GM19438 (cell line): ENCODE data around the gene BCAT1.
"Not testable (repeated sequence)": the region's sequence is repeated elsewhere in the genome, so short reads cannot be mapped to it uniquely, and the experiment has no call there.

Experiments used
- ATAC-seq: cut with Tn5 transposase; IDR thresholded peaks from one replicate; pipeline ENCODE4 v1.9.1; 2021; ENCODE audit warnings: low read depth; ENCODE audit not compliant: unreplicated experiment

BCAT1 gene

GRCh38 chr12:24960222-24960855, 11.4 kb upstream of the BCAT1 start:
- ATAC-seq = peak; percentile 82

- not testable (repeated sequence) for ATAC-seq
Measured at GRCh38 chr12:24956351-24956750, 7.5 kb upstream of the BCAT1 start.

- ATAC-seq = no peak
Measured at GRCh38 chr12:24955853-24956252, 7.0 kb upstream of the BCAT1 start.

- no peak for ATAC-seq
Measured at GRCh38 chr12:24955389-24955788, 6.5 kb upstream of the BCAT1 start.

GRCh38 chr12:24954261-24954660, 5.4 kb upstream of the BCAT1 start:
- no peak for ATAC-seq

- no peak for ATAC-seq
Measured at GRCh38 chr12:24952389-24952788, 3.5 kb upstream of the BCAT1 start.

- ATAC-seq = peak; percentile 35
Measured at GRCh38 chr12:24950231-24950834, 1.4 kb upstream of the BCAT1 start.

GRCh38 chr12:24948420-24948756, 513 bp downstream of the BCAT1 start:
- ATAC-seq = peak; percentile 35

GRCh38 chr12:24947541-24948419, 1.1 kb downstream of the BCAT1 start:
- no peak for ATAC-seq

- ATAC-seq = no peak
Measured at GRCh38 chr12:24945845-24946244, 3.1 kb downstream of the BCAT1 start.

DNA sequence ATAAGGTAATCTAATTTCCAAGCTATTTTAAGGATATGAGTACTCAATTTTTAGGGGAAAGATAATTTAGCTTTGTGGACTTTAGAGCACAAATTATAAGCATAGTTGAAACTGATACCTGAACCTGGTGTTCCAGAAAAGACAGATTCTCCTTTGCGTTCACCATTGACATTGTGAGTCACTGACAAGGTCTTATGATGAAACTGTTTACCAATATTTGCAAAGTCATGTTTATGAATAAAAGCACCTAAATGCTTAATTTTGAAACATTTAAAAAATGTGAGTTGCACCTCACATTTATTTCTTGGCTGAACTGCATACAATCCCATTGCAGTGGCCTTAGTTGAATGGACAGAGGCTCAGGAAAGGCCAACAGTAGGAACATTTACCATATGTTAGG, 3.9 kb downstream of the BCAT1 start:
- no peak for ATAC-seq

- no peak for ATAC-seq
Measured at GRCh38 chr12:24944601-24944975, 4.3 kb downstream of the BCAT1 start.

GRCh38 chr12:24943947-24944600, 4.8 kb downstream of the BCAT1 start:
- ATAC-seq = no peak

DNA sequence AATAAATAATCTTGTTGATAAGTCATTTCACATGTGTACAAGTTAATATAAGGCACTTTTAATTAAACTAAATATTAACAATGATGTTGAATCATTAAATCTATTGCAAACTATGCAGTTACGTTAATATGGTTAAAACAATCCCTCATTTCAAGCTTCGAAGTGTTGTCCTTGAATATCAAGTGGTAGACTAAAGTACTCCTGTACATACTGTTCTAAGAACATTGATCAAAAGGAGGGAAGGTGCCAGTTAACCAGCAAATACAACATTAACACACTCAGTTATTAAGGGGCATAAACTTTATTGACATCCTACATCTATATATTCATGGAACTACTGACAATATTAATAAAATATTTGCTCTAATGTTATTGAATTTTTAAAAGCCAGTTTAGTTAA, 8.7 kb downstream of the BCAT1 start:
- no peak for ATAC-seq

GRCh38 chr12:24939551-24939950, 9.3 kb downstream of the BCAT1 start:
- not testable (repeated sequence) for ATAC-seq

DNA sequence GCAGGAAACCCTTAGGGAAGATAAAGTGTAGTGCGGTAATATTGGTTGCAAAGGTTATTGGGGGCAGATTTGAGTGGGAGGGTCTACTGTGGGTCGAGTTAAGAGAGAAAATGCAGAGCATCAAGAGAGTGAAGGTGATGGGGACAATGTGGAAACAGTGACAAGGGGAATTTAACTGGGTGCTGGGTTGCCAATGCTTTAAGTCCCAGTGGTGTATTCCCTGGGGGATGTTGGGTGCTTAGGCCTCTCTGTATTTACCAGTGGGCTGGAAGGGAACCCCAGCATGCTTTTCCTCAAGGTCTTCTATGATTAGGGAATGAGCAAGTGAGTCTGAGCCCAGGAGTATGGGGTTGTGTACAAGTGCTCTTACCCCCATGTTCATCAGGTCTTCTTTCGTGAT, 10.6 kb downstream of the BCAT1 start:
- no peak for ATAC-seq

- ATAC-seq = no peak
Measured at GRCh38 chr12:24937553-24938244, 11.2 kb downstream of the BCAT1 start.

- no peak for ATAC-seq
Measured at GRCh38 chr12:24933694-24934407, 15.1 kb downstream of the BCAT1 start.

- peak; percentile 86 for ATAC-seq
Measured at GRCh38 chr12:24931666-24932405, 17.1 kb downstream of the BCAT1 start.
